Hepatic stellate cell (primary cell): ENCODE measurements around the gene CREBRF.

Source experiments
- DNase-seq: peaks from one replicate; pipeline ENCODE4 v3.0.0; 2011; ENCODE audit warnings: low spot score

CREBRF gene

DNA sequence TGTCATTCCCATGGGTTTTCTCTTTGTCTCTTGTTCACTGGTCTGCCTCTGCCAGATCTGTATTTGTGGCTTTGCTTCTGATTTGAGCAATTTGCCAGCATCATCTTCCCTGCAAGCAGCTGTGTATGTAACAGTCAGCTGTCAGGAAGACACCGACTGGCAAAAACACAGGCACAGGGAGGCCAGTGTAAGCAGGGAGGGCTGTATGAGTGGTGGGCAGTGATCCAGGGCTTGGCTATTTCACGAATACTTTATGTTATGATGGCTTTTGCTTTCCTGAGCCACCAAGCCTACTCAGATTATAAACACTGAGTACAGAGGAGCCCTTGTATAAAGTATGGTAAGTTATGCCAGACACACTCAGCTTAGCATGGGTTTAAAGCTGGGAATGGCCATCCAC lies 99.8 kb downstream of the CREBRF start:
- no peak for DNase-seq

DNA sequence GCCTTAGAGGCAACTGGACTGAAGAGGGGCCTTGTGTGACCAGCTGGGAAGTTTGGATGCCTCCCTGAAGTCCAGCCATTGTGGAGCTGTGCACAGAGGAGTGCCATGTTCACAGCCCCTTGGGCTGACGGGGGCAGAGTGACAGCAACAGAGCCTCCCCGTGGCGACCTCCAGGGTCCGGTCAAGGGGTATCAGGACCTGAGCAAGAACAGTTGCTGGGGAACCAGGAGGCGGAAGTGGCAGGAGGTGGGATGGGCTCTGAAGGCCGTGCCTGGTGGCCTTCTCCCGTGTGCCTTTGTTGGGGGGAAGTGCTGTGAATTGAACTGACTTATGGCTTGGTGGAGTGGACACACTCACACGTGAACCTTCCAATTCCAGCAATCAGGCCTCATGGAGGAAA lies 102.2 kb downstream of the CREBRF start:
- no peak for DNase-seq

DNA sequence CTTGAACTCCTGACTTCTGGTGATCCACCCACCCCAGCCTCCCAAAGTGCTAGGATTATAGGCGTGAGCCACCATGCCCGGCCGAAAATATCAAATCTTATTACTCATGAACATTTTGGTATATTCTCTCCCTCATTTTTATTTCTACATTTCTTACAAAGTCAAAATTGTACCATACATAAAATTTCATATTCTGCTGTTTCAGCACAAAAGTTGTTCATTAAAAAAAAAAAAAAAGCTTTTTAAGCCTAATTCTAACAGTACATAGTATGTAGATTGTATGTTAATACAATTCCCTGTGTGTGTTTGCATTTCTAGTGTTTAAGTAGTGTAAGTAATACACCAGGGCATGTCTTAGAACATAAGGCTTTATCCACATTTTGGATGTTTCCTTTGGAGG lies 103.1 kb downstream of the CREBRF start:
- no peak for DNase-seq

DNA sequence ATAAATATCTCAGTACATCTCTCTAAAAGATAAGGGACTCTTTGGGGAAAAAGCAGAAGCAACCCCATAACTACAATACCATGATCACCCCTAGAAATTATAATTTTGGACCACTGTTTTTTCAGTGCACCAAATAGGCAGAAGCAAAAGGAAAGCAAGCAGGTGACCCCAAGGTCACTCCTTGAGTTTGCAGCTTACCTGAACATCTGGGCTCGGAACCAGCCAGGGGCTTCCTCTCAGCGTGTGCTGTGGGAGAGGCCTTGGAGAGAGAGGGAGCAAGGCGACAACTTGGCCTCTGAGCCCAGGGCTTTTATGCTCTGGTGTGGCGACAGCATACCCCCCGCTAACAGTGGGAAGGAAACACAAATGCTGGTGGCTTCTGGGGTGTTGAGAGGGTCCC lies 105.0 kb downstream of the CREBRF start:
- DNase-seq, result no peak

DNA sequence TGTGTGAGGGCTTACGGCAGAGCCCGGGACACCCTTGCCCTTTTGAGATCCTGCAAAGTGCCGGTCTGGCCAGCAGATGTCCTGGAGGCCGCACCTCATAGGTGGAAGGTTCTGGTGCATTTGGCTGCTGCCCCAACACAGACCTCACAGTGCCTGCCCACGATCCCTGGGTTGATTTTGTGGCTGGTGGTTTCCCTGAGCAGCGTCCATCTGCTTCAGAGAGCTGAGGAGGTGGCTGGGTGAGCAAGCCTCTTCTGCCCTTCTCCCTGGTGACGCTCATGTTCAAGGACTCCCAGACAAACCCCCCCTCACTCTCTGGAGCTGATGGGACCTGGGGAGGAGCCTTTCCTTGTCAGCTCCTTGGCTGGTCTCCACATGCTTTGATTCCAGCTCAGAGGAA lies 107.1 kb downstream of the CREBRF start:
- DNase-seq, result no peak

DNA sequence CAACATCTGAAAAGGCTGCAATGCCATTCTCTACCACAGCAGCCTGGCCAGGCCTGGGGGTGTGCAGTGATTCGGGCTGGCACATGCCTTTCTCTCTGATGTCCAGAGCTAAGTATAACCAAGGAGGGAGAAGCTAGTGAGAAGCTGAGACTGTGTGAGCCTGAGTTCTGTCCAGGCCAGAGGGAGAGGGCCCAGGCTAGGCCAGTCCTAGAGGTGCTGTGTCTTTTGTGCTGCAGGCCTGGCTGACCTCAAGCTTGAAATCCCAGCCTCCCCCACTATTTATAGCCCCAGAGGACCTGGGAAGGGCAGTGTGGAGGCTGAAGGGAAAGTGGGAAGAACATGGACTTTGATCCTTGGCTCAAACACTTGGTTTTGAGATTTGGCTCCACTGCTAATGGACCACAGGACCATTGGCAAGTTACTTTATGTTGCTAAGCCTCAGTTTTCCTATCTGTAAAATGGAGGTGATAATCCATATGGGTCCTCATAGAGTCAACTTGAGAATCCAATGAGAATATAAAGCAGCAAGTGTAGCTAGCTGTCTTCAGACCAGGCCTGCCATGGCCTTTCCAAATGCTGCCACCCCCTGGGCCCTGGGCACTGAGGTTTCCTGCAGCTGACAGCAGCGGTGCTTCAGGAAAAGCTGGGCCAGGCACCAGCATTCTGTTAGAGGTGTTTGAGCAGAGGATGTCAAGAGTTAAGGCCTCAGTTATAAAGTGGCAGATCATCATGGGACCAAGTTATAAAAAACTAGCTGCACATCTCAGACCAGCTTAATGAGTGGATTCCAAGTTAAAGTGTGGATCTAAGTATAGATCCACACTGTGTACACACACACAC lies 109.2 kb downstream of the CREBRF start:
- no peak for DNase-seq

DNA sequence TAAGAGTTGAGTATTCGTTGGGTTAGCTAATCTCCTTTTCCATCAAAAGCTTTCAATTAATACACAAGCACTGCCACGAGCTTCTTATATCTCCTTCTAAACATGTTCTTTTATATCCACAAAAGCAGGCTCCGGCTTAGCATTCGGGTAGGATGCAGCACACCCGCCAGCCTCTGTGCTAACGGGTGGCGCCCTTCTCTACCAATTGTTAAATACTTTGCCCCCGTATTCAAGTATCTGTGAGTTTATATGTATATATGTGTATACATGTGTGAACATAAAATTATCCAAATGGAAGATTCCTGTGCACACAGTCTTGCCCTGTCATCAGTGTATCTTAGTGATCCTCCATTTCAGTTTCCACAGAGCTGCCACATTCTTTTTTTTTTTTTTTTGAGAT lies 116.0 kb downstream of the CREBRF start:
- no peak for DNase-seq

DNA sequence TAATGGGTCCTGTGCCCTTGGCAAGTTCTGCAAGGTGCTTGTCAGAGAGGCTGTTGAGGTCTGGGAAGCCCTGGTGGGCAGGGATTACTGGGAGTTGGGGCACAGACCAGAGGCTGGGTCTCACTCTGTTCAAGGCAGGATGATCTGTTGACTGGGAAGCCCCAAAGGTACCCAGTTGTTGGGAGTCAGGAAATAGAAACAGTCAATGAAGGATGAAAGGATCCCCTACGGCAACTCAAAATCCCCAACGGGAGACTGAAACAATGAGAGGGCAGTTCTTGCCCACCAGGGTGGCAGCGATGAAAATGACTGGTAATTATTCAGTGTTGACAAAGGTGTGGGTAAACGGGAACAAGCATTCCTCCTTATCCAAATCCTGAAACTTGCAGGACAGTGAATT lies 119.4 kb downstream of the CREBRF start:
- DNase-seq, result no peak

DNA sequence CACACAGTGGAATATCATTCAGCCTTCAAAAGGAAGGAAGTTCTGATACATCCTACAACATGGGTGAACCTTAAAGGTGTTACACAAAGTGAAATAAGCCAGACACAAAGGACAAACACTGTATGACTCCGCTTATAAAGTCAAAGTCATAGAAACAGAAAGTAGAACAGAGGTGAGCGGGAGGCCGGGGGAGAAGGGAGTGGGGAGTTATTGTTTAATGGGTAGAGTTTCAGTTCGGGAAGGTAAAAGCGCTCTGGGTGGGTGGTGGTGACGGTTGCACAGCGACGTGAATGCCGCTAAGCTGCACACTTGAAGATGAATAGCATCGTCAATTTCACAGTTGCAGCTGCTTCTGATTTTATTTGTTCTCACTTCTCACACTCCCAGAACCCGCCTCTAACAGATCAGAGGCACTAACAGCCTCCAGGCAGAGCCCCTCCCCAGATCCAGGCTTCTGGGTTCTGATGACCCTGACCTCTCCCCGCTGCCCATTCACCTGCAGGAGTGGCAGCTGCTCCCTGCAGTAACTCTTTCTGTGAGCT lies 122.3 kb downstream of the CREBRF start:
- no peak for DNase-seq

DNA sequence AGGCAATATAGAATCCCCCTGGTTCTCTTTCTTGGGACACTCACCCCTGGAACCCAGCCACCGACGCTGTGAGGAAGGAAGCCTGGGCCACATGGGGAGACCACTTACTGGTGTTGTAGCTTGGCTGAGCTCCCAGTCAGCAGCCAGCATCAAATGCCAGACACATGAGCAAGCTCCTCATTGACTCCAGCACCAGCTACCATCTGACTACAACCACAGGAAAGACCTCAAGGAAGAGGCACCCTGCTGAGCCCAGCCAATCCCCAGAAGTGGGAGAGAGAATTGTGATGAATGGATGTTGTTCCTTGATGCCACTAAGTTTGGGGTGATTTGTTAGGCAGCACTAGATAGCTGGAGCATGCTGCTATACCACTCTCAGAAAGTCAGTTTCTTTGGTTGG lies 124.2 kb downstream of the CREBRF start:
- no peak for DNase-seq

DNA sequence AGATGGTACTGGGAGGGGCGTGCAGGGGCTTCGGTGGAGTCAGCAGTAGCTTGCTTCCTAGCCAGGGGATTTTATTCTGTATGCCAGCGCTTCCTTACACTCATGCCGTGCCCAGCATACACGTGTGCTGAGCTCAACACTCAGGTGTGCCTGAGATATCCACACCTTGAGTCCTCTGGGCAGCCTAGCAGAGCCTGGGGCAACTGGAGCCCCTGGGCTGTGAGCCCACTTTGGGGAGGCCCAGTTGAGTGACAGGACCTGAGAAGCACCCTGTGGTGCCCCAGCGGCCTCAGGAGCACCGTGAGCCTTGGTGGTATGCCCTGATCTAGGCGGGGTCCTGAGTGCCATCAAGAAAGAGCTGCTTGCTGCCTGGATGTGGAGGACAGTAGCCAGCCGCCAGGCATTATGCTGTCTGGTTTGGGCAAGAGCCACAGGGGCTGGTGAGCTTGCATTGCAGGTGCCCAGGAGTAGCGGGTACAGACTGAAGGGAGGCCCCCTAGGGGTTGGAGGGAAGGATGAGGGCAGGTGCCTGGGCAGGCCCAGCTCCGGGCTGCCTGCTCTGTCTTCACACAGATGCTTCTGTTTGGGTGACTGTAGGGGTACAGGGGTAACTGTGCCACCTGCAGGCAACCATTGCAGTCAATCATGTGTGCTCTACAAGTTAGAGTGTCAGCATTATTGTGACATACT lies 131.0 kb downstream of the CREBRF start:
- no peak for DNase-seq

DNA sequence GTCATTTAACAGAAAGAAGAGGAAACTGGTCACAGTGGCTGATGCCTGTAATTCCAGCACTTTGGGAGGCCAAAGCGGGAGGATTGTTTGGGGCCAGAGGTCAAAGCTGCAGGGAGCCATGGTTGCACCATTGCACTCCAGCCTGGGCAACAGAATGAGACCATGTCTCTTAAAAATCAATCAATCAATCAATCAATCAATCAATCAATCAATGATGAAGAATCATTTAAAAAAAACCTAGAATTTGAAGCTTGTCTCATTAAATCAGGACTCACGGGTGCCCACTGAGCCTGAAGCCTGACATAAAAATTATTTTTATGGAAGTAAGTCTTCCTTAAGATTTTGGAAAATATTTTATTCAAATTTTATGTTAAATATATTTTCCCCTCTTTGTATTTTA lies 132.1 kb downstream of the CREBRF start:
- no peak for DNase-seq
